Left lung (tissue), 14 donors: Measurements from ENCODE around the gene SLC12A9. TPM values are rescaled to one million over a fixed set of nuclear protein-coding genes. Genes with fewer than 3 reads are reported as not detected.

ENCODE experiments used
- ATAC-seq: fragments of 200-7000 bp; cut with Tn5 transposase; one replicate; pipeline ENCODE4 v1.9.1; 2020; ENCODE audit warnings: moderate library complexity
- DNase-seq, 4 donors: peaks; one replicate each; pipeline ENCODE4 v3.0.0-alpha.2; 2013 to 2020
- H3K27ac ChIP-seq, 2 donors: fragments of 200-600 bp; sonication (generic) in 1 of 2; one replicate each; pipeline versions ENCODE4 v1.5.0 to v1.8.0; 2020 to 2021
- H3K27me3 ChIP-seq, 2 donors: fragments of 200-600 bp; sonication (generic) in 1 of 2; one replicate each; pipeline versions ENCODE4 v1.5.0 to v1.8.0; 2020 to 2021
- H3K36me3 ChIP-seq, 2 donors: fragments of 200-600 bp; sonication (generic) in 1 of 2; one replicate each; pipeline versions ENCODE4 v1.5.0 to v1.8.0; 2020 to 2021
- H3K4me1 ChIP-seq, 2 donors: fragments of 200-600 bp; one replicate each; pipeline ENCODE4 v1.8.0; 2021
- H3K4me3 ChIP-seq, 2 donors: fragments of 200-600 bp; sonication (generic) in 1 of 2; one replicate each; pipeline versions ENCODE4 v1.5.0 to v1.8.0; 2020 to 2021; ENCODE audit warnings: mild to moderate bottlenecking in 1 of 2
- H3K9me3 ChIP-seq, 2 donors: fragments of 200-600 bp; sonication (generic) in 1 of 2; one replicate each; pipeline versions ENCODE4 v1.5.0 to v1.8.0; 2020 to 2021
- intact Hi-C, 2 donors: fragments of 100-400 bp; cut with DNase I; formaldehyde crosslinking; loops; one replicate each; pipeline versions ENCODE4 v1.11.2 to v1.14.2; 2022
- long read RNA-seq, 12 donors: library from polyadenylated mRNA in 2 of 12; unstranded in 2 of 12; transcript quantifications; one replicate each; pipeline ENCODE4 v2.0.0 and lab custom pipeline, GENCODE V29; 2019 to 2026
- polyA plus RNA-seq, 6 donors: library from polyadenylated mRNA; unstranded; fragments of 120-200 nt; gene quantifications; one replicate each; pipeline ENCODE4 v1.2.1, GENCODE V29; 2013; ENCODE audit not compliant: insufficient read length in 6 of 6
- total RNA-seq, 2 donors: library from RNA; stranded (reverse); fragmentation: NEBNext Ultra II Directional; extraction: Animal tissue kit (Norgen Biotek cat#: 25700); gene quantifications; one replicate each; pipeline ENCODE4 v1.2.1, GENCODE V29; 2021
- TF ChIP-seq, protein P1 (sequence below), 2 donors: fragments of 200-600 bp; sonication (generic) in 1 of 2; IDR thresholded peaks; one replicate each; pipeline versions ENCODE4 v1.5.0 to v1.8.0; 2021; ENCODE audit warnings: antibody characterized with exemption in 2 of 2
- donor health status: DM: no; HTN: yes; CAD: no.
- donor health status: DM: no; HTN: no; CAD: no.

SLC12A9 gene, protein sequence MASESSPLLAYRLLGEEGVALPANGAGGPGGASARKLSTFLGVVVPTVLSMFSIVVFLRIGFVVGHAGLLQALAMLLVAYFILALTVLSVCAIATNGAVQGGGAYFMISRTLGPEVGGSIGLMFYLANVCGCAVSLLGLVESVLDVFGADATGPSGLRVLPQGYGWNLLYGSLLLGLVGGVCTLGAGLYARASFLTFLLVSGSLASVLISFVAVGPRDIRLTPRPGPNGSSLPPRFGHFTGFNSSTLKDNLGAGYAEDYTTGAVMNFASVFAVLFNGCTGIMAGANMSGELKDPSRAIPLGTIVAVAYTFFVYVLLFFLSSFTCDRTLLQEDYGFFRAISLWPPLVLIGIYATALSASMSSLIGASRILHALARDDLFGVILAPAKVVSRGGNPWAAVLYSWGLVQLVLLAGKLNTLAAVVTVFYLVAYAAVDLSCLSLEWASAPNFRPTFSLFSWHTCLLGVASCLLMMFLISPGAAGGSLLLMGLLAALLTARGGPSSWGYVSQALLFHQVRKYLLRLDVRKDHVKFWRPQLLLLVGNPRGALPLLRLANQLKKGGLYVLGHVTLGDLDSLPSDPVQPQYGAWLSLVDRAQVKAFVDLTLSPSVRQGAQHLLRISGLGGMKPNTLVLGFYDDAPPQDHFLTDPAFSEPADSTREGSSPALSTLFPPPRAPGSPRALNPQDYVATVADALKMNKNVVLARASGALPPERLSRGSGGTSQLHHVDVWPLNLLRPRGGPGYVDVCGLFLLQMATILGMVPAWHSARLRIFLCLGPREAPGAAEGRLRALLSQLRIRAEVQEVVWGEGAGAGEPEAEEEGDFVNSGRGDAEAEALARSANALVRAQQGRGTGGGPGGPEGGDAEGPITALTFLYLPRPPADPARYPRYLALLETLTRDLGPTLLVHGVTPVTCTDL
- total RNA-seq, result 10 to 100 TPM; 35.7 to 49.9 TPM
- 10 to 100 TPM; 32.2 to 53.7 (median 40.8) TPM for polyA plus RNA-seq
- long read RNA-seq, donor 1, full-length matches to known transcripts, result 7 of 19 reads
- long read RNA-seq, donor 1, partial matches to known transcripts, result 12 of 19 reads
- long read RNA-seq, donor 1, other reads (novel, unspliced or antisense), result 0 of 19 reads
- long read RNA-seq, donor 2, full-length matches to known transcripts, result 6 of 31 reads
- long read RNA-seq, donor 2, partial matches to known transcripts, result 25 of 31 reads
- long read RNA-seq, donor 2, other reads (novel, unspliced or antisense), result 0 of 31 reads
- long read RNA-seq, donor 3, full-length matches to known transcripts, result 1 of 25 reads
- long read RNA-seq, donor 3, partial matches to known transcripts, result 18 of 25 reads
- long read RNA-seq, donor 3, other reads (novel, unspliced or antisense), result 6 of 25 reads
- long read RNA-seq, donor 4, partial matches to known transcripts, result 0 of 5 reads
- long read RNA-seq, donor 4, other reads (novel, unspliced or antisense), result 5 of 5 reads
- long read RNA-seq, donor 5, full-length matches to known transcripts, result 3 of 13 reads
- long read RNA-seq, donor 5, partial matches to known transcripts, result 10 of 13 reads
- long read RNA-seq, donor 5, other reads (novel, unspliced or antisense), result 0 of 13 reads
- long read RNA-seq, donor 6, full-length matches to known transcripts, result 2 of 2 reads
- long read RNA-seq, donor 6, partial matches to known transcripts, result 0 of 2 reads
- long read RNA-seq, donor 6, other reads (novel, unspliced or antisense), result 0 of 2 reads
- long read RNA-seq, donor 7, full-length matches to known transcripts, result 5 of 5 reads
- long read RNA-seq, donor 7, partial matches to known transcripts, result 0 of 5 reads
- long read RNA-seq, donor 7, other reads (novel, unspliced or antisense), result 0 of 5 reads
- long read RNA-seq, donor 8, full-length matches to known transcripts, result 5 of 5 reads
- long read RNA-seq, donor 8, partial matches to known transcripts, result 0 of 5 reads
- long read RNA-seq, donor 8, other reads (novel, unspliced or antisense), result 0 of 5 reads
- long read RNA-seq, donor 9, result 0 reads
- long read RNA-seq, donor 10, partial matches to known transcripts, result 0 of 2 reads
- long read RNA-seq, donor 10, other reads (novel, unspliced or antisense), result 2 of 2 reads
- long read RNA-seq, donor 11, full-length matches to known transcripts, result 6 of 6 reads
- long read RNA-seq, donor 11, partial matches to known transcripts, result 0 of 6 reads
- long read RNA-seq, donor 11, other reads (novel, unspliced or antisense), result 0 of 6 reads
- long read RNA-seq, donor 12, partial matches to known transcripts, result 6 of 7 reads
- long read RNA-seq, donor 12, other reads (novel, unspliced or antisense), result 0 of 7 reads

DNA sequence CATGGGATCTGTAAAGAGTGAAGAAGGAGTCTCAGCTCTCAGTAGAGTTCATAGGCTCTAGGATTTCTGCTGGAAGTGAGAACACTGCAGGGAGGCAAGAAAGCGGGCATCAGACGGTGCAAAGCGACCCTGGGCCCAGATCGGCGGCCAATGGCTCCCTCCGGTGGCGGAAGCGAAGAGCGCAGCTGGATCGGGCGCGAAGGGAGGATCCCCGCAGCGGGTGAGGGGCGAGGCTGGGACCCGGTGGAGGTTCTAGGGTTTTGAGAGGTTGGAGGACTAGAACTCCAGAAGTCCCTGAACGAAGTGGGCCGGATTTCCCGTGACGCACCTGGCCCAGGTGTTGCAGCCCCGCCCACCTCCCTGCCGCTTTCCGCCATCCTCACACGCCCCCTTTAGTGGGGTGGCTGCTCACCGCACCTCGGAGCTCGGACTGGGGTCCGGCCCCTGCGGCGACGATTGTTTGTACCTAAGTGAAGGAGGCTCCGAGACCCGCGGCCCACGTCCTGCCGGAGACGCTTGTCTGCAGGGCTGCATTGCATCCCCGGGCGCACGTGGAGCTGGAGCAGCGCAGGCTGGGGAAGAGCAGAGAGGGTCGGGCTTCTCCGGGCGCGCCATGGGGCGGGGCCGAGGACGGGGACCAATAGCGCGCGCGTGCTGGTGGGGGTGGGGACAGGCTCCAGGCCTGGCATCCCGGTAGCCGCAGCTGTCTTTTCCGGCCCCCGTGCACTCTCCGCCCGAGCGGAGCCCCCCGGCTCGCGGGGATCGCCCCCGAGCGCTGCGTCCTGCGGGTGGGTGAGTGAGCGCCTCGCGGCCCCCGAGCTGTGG is at the start of gene SLC12A9:
Gene SLC12A9 (plus strand): TSS at position 666 of the 825 bp plus-strand sequence. CDS start 1,485 bp downstream, outside the sequence.
- TF ChIP-seq, protein P1, sequence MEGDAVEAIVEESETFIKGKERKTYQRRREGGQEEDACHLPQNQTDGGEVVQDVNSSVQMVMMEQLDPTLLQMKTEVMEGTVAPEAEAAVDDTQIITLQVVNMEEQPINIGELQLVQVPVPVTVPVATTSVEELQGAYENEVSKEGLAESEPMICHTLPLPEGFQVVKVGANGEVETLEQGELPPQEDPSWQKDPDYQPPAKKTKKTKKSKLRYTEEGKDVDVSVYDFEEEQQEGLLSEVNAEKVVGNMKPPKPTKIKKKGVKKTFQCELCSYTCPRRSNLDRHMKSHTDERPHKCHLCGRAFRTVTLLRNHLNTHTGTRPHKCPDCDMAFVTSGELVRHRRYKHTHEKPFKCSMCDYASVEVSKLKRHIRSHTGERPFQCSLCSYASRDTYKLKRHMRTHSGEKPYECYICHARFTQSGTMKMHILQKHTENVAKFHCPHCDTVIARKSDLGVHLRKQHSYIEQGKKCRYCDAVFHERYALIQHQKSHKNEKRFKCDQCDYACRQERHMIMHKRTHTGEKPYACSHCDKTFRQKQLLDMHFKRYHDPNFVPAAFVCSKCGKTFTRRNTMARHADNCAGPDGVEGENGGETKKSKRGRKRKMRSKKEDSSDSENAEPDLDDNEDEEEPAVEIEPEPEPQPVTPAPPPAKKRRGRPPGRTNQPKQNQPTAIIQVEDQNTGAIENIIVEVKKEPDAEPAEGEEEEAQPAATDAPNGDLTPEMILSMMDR (IDR thresholded peaks at IDR 0.05), result peak; percentile 88 to 92
- H3K9me3 ChIP-seq, result no peaks in the 10 kb centered on the region
- H3K27ac ChIP-seq, result peak within 1 kb of the TSS in 1 of 2 donors; percentile 87
- H3K4me3 ChIP-seq, result peak within 1 kb of the TSS; percentile 86 to 87
- H3K27me3 ChIP-seq, result no peaks in the 10 kb centered on the region
- ATAC-seq (peak; percentile 100), DNase-seq (peak; percentile 89 to 98 (median 94))
- intact Hi-C loops, result loop anchor here in 1 of 2 donors (5.0 to 10.0 kb wide), 2 partner anchors 50 to 147 kb away; partner anchors contain the start of gene POP7
- peaks cover 0 to 26% of the 10 kb centered on the region in 2 donors for H3K4me1 ChIP-seq
- peaks cover 0 to 22% of the 10 kb centered on the region in 2 donors for H3K36me3 ChIP-seq

DNA sequence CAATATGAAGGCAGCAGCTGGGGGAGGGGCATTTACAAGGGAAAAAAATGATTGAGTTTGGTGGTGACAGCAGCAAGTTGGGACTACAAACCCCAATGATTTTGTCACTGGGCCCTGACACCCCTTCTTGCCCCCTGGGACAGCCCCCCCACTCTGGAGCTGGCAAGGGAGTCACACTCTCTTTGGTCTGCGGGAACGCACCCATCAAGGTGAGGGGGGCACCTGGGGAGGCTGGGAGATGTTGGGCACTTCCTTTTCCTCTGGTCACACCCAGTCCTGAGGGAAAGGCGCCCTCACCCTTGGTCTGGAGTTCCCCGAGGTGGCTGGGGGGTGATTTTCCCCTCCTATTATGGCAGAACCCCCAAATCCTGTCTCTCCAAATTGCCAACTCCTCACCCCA is 49.6 kb upstream of the SLC12A9 start:
- Histone ChIP-seq H3K27me3 (no peaks in the 10 kb centered on the region), H3K4me1 (peaks cover 24 to 51% of the 10 kb centered on the region in 2 donors), H3K9me3 (no peaks in the 10 kb centered on the region), H3K27ac (peak overlapping the region; percentile 50 to 65), H3K4me3 (no peak overlapping the region), H3K36me3 (peaks cover 0 to 36% of the 10 kb centered on the region in 2 donors)
- ATAC-seq (no peak), DNase-seq (peak in 1 of 4 donors; percentile 37)
- TF ChIP-seq, protein P1 (IDR thresholded peaks at IDR 0.05), result no peak
- intact Hi-C loops, result loop anchor here in 1 of 2 donors (5.0 kb wide), 2 partner anchors 34 to 49 kb away; partner anchors contain the start of gene SLC12A9

DNA sequence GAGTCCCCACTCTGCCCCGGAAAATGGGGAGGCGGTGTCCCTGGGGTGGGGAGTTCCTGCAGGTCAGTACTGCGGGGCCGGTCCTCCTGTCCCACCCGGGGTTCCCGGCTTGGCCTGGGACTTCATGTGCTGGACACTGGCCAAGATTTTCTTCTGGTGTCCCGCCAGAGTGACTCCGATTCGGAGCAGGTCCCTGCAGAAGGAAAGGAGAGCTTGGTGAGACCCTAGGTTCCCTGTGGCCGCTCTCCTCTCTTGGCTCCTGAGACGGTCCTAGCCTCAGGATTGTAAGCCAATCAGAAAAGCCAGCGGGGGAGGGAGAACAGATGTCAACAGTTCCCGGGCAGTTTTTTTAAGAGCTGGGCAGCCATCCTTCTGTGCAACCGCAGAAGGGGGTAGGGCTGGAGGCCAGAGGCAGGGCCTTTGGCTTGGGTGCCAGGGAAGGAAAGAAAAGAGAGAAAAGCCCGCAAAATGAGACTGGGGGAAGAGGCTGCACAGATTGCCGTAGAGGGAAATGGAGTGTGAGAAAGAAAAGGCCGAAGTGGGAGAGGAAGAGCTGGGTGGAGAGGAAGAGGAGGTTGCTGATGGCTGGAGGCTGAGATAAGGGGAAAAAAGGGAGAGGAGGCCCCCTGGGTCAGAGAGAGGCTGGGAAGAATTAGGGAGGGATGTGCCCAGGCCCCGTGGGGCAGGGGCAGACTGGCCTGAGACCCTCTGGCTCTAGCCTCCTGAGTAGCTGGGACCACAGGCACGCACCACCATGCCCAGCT is 48.9 kb upstream of the SLC12A9 start:
- DNase-seq (peak; percentile 71 to 89 (median 82)), ATAC-seq (peak; percentile 87)
- Histone ChIP-seq H3K27me3 (no peaks in the 10 kb centered on the region), H3K27ac (peak overlapping the region; percentile 50 to 65), H3K9me3 (no peaks in the 10 kb centered on the region), H3K36me3 (peaks cover 0 to 43% of the 10 kb centered on the region in 2 donors), H3K4me3 (no peak overlapping the region), H3K4me1 (peaks cover 24 to 51% of the 10 kb centered on the region in 2 donors)
- intact Hi-C loops, result loop anchor here in 1 of 2 donors (5.0 kb wide), 2 partner anchors 34 to 49 kb away; partner anchors contain the start of gene SLC12A9
- TF ChIP-seq, protein P1 (IDR thresholded peaks at IDR 0.05), result no peak
